HepG2 (cell line): ENCODE data around the gene SCT. TPM values are rescaled to one million over a fixed set of nuclear protein-coding genes. Genes with fewer than 3 reads are reported as not detected.

Experiments
- BRF2 ChIP-seq: sonication (generic); formaldehyde crosslinking; IDR thresholded peaks from 2 replicates; pipeline ENCODE4 v1.8.1; 2022; ENCODE audit warnings: mild to moderate bottlenecking, missing genetic modification reagents
- EP300 ChIP-seq, 3 experiments: sonication (generic) in 1 of 3; formaldehyde crosslinking in 1 of 3; IDR thresholded peaks; 2 replicates each; pipeline versions ENCODE4 v1.5.1 to v1.6.1; 2011 to 2020; ENCODE audit warnings: low read depth in 2 of 3, low read length in 2 of 3, borderline replicate concordance in 1 of 3, improper control_type of control experiment in 1 of 3, mild to moderate bottlenecking in 1 of 3, missing genetic modification reagents in 1 of 3, moderate library complexity in 1 of 3
- GATA4 ChIP-seq: sonication (generic); IDR thresholded peaks from 2 replicates; pipeline ENCODE4 v1.6.1; 2016; ENCODE audit warnings: antibody characterized with exemption, low read depth, borderline replicate concordance
- HIVEP1 ChIP-seq: sonication (generic); formaldehyde crosslinking; IDR thresholded peaks from 2 replicates; pipeline ENCODE4 v1.4.0; 2020; ENCODE audit warnings: mild to moderate bottlenecking, missing genetic modification reagents
- JUN ChIP-seq: sonication (generic); formaldehyde crosslinking; IDR thresholded peaks from 2 replicates; pipeline ENCODE4 v1.4.0; 2020; ENCODE audit warnings: mild to moderate bottlenecking, missing genetic modification reagents
- NFRKB ChIP-seq: fragments of 450-650 bp; IDR thresholded peaks from 2 replicates; pipeline ENCODE4 v1.6.1; 2017
- PAWR ChIP-seq: sonication (generic); formaldehyde crosslinking; IDR thresholded peaks from 2 replicates; pipeline ENCODE4 v1.4.0; 2020; ENCODE audit warnings: missing genetic modification reagents, mild to moderate bottlenecking, borderline replicate concordance
- PTBP1 ChIP-seq: fragments of 200-400 bp; formaldehyde crosslinking; IDR thresholded peaks from 2 replicates; pipeline ENCODE4 v1.6.1; 2018; ENCODE audit warnings: low read length, low read depth; ENCODE audit not compliant: poor library complexity, severe bottlenecking
- SMAD1 ChIP-seq: sonication (generic); formaldehyde crosslinking; IDR thresholded peaks from 2 replicates; pipeline ENCODE4 v1.4.0; 2020; ENCODE audit warnings: missing genetic modification reagents, low read depth, mild to moderate bottlenecking, borderline replicate concordance
- SMARCC2 ChIP-seq: fragments of 450-650 bp; IDR thresholded peaks from 2 replicates; pipeline ENCODE4 v1.6.1; 2017; ENCODE audit warnings: antibody characterized with exemption, mild to moderate bottlenecking
- TFE3 ChIP-seq: IDR thresholded peaks from 2 replicates; pipeline ENCODE4 v1.6.1; 2016
- ZNF136 ChIP-seq: sonication (generic); formaldehyde crosslinking; IDR thresholded peaks from 2 replicates; pipeline ENCODE4 v1.8.1; 2022; ENCODE audit warnings: low read depth, mild to moderate bottlenecking, moderate library complexity, missing genetic modification reagents
- ZNF180 ChIP-seq: sonication (generic); formaldehyde crosslinking; IDR thresholded peaks from 2 replicates; pipeline ENCODE4 v1.4.0; 2020; ENCODE audit warnings: low read depth, missing genetic modification reagents, borderline replicate concordance
- ZNF234 ChIP-seq: sonication (generic); formaldehyde crosslinking; conservative IDR thresholded peaks from 2 replicates; pipeline ENCODE4 v1.5.1; 2020; ENCODE audit warnings: mild to moderate bottlenecking, missing genetic modification reagents
- ZNF430 ChIP-seq: sonication (generic); formaldehyde crosslinking; IDR thresholded peaks from 2 replicates; pipeline ENCODE4 v1.9.0; 2021; ENCODE audit warnings: mild to moderate bottlenecking, missing genetic modification reagents
- ZNF687 ChIP-seq: sonication (generic); formaldehyde crosslinking; IDR thresholded peaks from 2 replicates; pipeline ENCODE4 v1.5.1; 2020; ENCODE audit warnings: mild to moderate bottlenecking, missing genetic modification reagents, moderate library complexity
- ZNF891 ChIP-seq: sonication (generic); formaldehyde crosslinking; IDR thresholded peaks from 2 replicates; pipeline ENCODE4 v1.5.0; 2020; ENCODE audit warnings: mild to moderate bottlenecking, missing genetic modification reagents
- polyA plus RNA-seq, 8 experiments: library from polyadenylated mRNA; depleted of rRNA in 3 of 8; stranded (reverse) in 7 of 8; unstranded in 1 of 8; fragments of >200 nt; fragmentation: Illumina TruSeq in 4 of 8; extraction: Trizol in 4 of 8; gene quantifications; 2 replicates each; pipeline versions ENCODE4 v1.2.1 to v1.2.3, GENCODE V29; 2011 to 2016; ENCODE audit warnings: low read depth in 4 of 8, missing spikeins in 1 of 8, mixed read lengths in 1 of 8; ENCODE audit not compliant: insufficient read depth in 1 of 8
- total RNA-seq, 5 experiments: library from RNA; depleted of rRNA; stranded (reverse); fragments of >200 nt; fragmentation: Illumina TruSeq; extraction: Trizol; gene quantifications; 2 replicates each; pipeline ENCODE4 v1.2.3, GENCODE V29; 2016; ENCODE audit warnings: low read depth in 1 of 5
- TF ChIP-seq, protein P1 (sequence below): IDR thresholded peaks from 2 replicates; pipeline ENCODE4 v1.6.1; 2016
- TF ChIP-seq, protein P2 (sequence below): sonication (generic); formaldehyde crosslinking; IDR thresholded peaks from 2 replicates; pipeline ENCODE4 v1.4.0; 2020; ENCODE audit warnings: missing genetic modification reagents

SCT gene
- total and polyA plus RNA-seq, 2 of the 13 experiments (the other 11 are each of a cell fraction or from before 2014, with no cell fraction given): not detected

DNA sequence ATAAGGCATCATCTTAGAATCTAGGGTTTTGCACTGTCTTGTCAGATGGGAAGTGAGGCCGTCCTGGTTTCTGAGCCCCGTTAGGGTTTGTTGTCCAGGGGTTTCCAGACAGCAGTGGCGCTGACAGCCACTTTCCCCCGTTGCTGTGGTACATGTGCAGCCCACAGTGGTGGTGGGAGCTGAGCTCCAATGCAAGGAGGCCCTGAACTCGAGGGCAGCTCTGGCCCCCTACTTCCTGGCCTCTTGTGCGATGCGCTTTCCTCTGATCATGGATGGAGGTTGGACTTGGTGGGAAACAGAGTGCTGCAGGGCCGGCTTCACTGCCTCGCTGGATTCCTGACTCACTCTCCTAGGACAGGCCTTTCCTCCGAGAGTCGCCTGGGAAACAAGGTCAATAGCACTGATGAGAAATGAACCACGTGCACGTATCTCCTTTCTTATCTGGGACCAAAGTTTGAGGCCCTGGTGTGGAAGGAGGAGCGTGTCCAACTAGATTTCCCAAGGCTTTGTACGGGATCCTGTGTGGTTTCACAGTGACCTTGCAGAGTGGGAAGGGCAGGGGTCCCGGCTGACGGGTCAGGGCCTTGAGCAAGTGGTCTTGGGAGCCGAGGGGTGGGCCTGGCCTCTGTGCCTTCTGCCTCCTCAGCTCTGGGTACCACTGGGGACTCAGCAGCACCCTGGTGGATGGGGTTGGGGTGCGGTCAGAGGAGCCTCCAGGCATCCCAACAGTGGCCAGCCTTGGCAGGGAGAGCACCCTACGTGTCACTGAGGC, 47.0 kb downstream of the SCT start (continued):
- TF ChIP-seq SMAD1 (CRISPR knock-in tag): no peak
- no peak for TF ChIP-seq BRF2 (CRISPR knock-in tag)
- peak in 1 of 2 experiments; percentile 52; a peak in 2 of 4 replicates for TF ChIP-seq EP300 (IDR thresholded peaks at IDR 0.05; ENCODE audit: low read depth in 2 of 2, low read length in 2 of 2)
- peak; percentile 12; the same call in 1 of the 2 replicates for TF ChIP-seq EP300 (CRISPR knock-in tag; IDR thresholded peaks at IDR 0.05; ENCODE audit: borderline replicate concordance)
- no peak for TF ChIP-seq ZNF891 (CRISPR knock-in tag)
- no peak for TF ChIP-seq ZNF180 (CRISPR knock-in tag)
- no peak for TF ChIP-seq PTBP1
- TF ChIP-seq SMARCC2: no peak
- no peak for TF ChIP-seq PAWR (CRISPR knock-in tag)
- TF ChIP-seq, protein P1, sequence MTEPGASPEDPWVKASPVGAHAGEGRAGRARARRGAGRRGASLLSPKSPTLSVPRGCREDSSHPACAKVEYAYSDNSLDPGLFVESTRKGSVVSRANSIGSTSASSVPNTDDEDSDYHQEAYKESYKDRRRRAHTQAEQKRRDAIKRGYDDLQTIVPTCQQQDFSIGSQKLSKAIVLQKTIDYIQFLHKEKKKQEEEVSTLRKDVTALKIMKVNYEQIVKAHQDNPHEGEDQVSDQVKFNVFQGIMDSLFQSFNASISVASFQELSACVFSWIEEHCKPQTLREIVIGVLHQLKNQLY (CRISPR knock-in tag): peak; percentile 79
- TF ChIP-seq JUN (CRISPR knock-in tag): no peak
- no peak for TF ChIP-seq ZNF136 (CRISPR knock-in tag)
- TF ChIP-seq HIVEP1 (CRISPR knock-in tag): peak; percentile 50; the same call in 1 of the 2 replicates
- TF ChIP-seq ZNF687 (CRISPR knock-in tag): peak; percentile 91
- TF ChIP-seq, protein P2, sequence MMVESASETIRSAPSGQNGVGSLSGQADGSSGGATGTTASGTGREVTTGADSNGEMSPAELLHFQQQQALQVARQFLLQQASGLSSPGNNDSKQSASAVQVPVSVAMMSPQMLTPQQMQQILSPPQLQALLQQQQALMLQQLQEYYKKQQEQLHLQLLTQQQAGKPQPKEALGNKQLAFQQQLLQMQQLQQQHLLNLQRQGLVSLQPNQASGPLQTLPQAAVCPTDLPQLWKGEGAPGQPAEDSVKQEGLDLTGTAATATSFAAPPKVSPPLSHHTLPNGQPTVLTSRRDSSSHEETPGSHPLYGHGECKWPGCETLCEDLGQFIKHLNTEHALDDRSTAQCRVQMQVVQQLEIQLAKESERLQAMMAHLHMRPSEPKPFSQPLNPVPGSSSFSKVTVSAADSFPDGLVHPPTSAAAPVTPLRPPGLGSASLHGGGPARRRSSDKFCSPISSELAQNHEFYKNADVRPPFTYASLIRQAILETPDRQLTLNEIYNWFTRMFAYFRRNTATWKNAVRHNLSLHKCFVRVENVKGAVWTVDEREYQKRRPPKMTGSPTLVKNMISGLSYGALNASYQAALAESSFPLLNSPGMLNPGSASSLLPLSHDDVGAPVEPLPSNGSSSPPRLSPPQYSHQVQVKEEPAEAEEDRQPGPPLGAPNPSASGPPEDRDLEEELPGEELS (CRISPR knock-in tag): 0 out of 2 replicates have a peak, but pooled peaks have one; percentile 35
- peak; percentile 66 for TF ChIP-seq ZNF430
- TF ChIP-seq GATA4: peak; percentile 53; the same call in 1 of the 2 replicates
- TF ChIP-seq NFRKB: no peak
- peak; percentile 82 for TF ChIP-seq TFE3 (CRISPR knock-in tag)
- TF ChIP-seq ZNF234: no peak
